GM13976 (cell line): Measurements from ENCODE around the gene UBE2E1.
"Not testable (repeated sequence)": the region's sequence is repeated elsewhere in the genome, so short reads cannot be mapped to it uniquely, and the experiment has no call there.

Source experiments
- DNase-seq: peaks from one replicate; pipeline ENCODE4 v3.0.0; 2012; ENCODE audit warnings: low spot score
- CTCF ChIP-seq: IDR thresholded peaks from 2 replicates; pipeline ENCODE4 v1.5.1; 2012; ENCODE audit warnings: borderline replicate concordance, mild to moderate bottlenecking; ENCODE audit not compliant: insufficient read depth; ENCODE audit errors: extremely low read depth, missing control alignments, control extremely low read depth
- in situ Hi-C: fragments of 300-500 bp; cut with MboI; formaldehyde crosslinking; loops from one replicate; pipeline ENCODE4 v1.12.0; 2022; ENCODE audit warnings: low sequenced_read_pairs, mixed read lengths, inconsistent platforms; ENCODE audit not compliant: unreplicated experiment

Gene UBE2E1

GRCh38 chr3:23894254-23895061 is 88.7 kb downstream of the UBE2E1 start:
- in situ Hi-C loops = loop anchor here (25.0 kb wide), 1 partner anchor 343 kb away; no protein-coding TSS in a partner anchor

GRCh38 chr3:23895181-23895580 is 89.4 kb downstream of the UBE2E1 start:
- in situ Hi-C loops = loop anchor here (25.0 kb wide), 1 partner anchor 342 kb away; no protein-coding TSS in a partner anchor
- no peak for TF ChIP-seq CTCF
- DNase-seq = no peak

More at GRCh38 chr3:23894254-23895061, 88.7 kb downstream of the UBE2E1 start:
- no peak for DNase-seq
- no peak for TF ChIP-seq CTCF

- DNase-seq = no peak
- TF ChIP-seq CTCF = no peak
- in situ Hi-C loops = no loop called here
Observed at GRCh38 chr3:23900744-23901143, 95.0 kb downstream of the UBE2E1 start.

GRCh38 chr3:23904545-23904944 is 98.8 kb downstream of the UBE2E1 start:
- no peak for DNase-seq
- in situ Hi-C loops = no loop called here
- TF ChIP-seq CTCF = no peak

GRCh38 chr3:23909341-23909740 is 103.6 kb downstream of the UBE2E1 start:
- TF ChIP-seq CTCF = no peak
- in situ Hi-C loops = no loop called here
- DNase-seq = no peak

- in situ Hi-C loops = no loop called here
- no peak for TF ChIP-seq CTCF
- no peak for DNase-seq
Observed at GRCh38 chr3:23911397-23911796, 105.6 kb downstream of the UBE2E1 start.

GRCh38 chr3:23912335-23912734 is 106.6 kb downstream of the UBE2E1 start:
- in situ Hi-C loops, DNase-seq: not testable (repeated sequence)
